Natural killer cell (primary cell): ENCODE results near the gene PTPRK. TPM values are rescaled to one million over a fixed set of nuclear protein-coding genes. Genes with fewer than 3 reads are reported as not detected.

Source experiments
- ATAC-seq, 3 donors: fragments of 150-1000 bp in 2 of 3; fragments of 200-7000 bp in 1 of 3; cut with Tn5 transposase; 1 replicate in 1 of 3; 2 replicates in 2 of 3; pipeline ENCODE4 v1.10.0; 2021; ENCODE audit warnings: mild to moderate bottlenecking in 2 of 3, moderate library complexity in 2 of 3
- DNase-seq, 2 donors: peaks; one replicate each; pipeline versions ENCODE4 v3.0.0 to v3.0.0-alpha.2; 2013 to 2021; ENCODE audit warnings: mixed read lengths in 1 of 2
- H3K27ac ChIP-seq: one replicate; pipeline ENCODE4 v1.5.1; 2013; ENCODE audit warnings: mild to moderate bottlenecking, low read length
- H3K27me3 ChIP-seq: one replicate; pipeline ENCODE4 v1.6.1; 2013; ENCODE audit warnings: low read length; ENCODE audit not compliant: control insufficient read depth, insufficient read depth
- H3K36me3 ChIP-seq: one replicate; pipeline ENCODE4 v1.6.1; 2013; ENCODE audit warnings: low read length; ENCODE audit not compliant: control insufficient read depth, insufficient read depth
- H3K4me1 ChIP-seq: one replicate; pipeline ENCODE4 v1.6.1; 2013; ENCODE audit warnings: low read length; ENCODE audit not compliant: control insufficient read depth, insufficient read depth
- H3K4me3 ChIP-seq: one replicate; pipeline ENCODE4 v1.5.1; 2013; ENCODE audit warnings: low read length
- H3K9me3 ChIP-seq: one replicate; pipeline ENCODE4 v1.6.1; 2013; ENCODE audit warnings: low read length; ENCODE audit not compliant: control insufficient read depth, insufficient read depth
- H3K27ac Mint-ChIP-seq, 2 donors: one replicate each; pipeline ENCODE4 v1.8.0; 2022; ENCODE audit warnings: mild to moderate bottlenecking in 2 of 2, mixed read lengths in 2 of 2, moderate library complexity in 1 of 2
- H3K27me3 Mint-ChIP-seq, 2 donors: one replicate each; pipeline ENCODE4 v1.8.0; 2022; ENCODE audit warnings: low read depth in 2 of 2, mixed read lengths in 2 of 2
- H3K36me3 Mint-ChIP-seq: one replicate; pipeline ENCODE4 v1.8.0; 2022; ENCODE audit warnings: mixed read lengths
- H3K4me1 Mint-ChIP-seq, 2 donors: one replicate each; pipeline ENCODE4 v1.8.0; 2022; ENCODE audit warnings: mixed read lengths in 2 of 2
- H3K4me3 Mint-ChIP-seq: one replicate; pipeline ENCODE4 v1.8.0; 2022; ENCODE audit warnings: mild to moderate bottlenecking, moderate library complexity, mixed read lengths
- H3K9me3 Mint-ChIP-seq, 2 donors: one replicate each; pipeline ENCODE4 v1.8.0; 2022; ENCODE audit warnings: mixed read lengths in 2 of 2
- CTCF ChIP-seq: fragments of 200-600 bp; IDR thresholded peaks from one replicate; pipeline ENCODE4 v1.8.0; 2022; ENCODE audit warnings: antibody characterized with exemption
- WGBS: methylation state at CpG from one replicate; pipeline ENCODE4 v1.1.7; 2013; ENCODE audit warnings: missing lambda C conversion rate; ENCODE audit not compliant: insufficient coverage; 5-methylcytosine and 5-hydroxymethylcytosine counted together
- intact Hi-C: fragments of 100-400 bp; cut with micrococcal nuclease; formaldehyde crosslinking; loops from one replicate; pipeline ENCODE4 v1.14.2; 2022
- total RNA-seq, 4 donors: library from RNA; stranded (reverse); fragments of 120-200 nt in 1 of 4; gene quantifications; one replicate each; pipeline versions ENCODE4 v1.2.3 to v1.2.4, GENCODE V29; 2013 to 2022

The PTPRK gene
- total RNA-seq, 3 donors from 2014 or later (not counting 1 experiment from before 2014, with no cell fraction given), result 0.14 to 1.2 (median 0.95) TPM

DNA sequence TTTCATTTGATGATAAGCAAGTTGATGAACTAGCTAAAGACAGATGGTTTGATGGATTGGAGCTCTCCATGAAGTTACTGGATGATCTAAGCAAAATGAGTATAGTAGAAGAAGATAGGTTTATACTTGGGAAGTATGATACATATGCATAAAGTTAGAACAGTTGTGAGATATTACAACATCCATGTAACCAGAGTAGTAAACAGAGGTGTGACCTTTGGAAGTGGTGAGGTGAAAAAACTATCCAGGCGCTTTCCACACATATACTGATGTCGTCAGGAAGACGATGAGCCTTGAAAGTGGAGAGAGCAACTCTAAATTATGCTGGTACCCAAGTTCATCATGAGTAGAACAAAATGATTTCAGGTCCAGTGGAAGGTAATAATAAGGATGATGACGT is 271.0 kb downstream of the PTPRK start:
- H3K27ac Mint-ChIP-seq, result no peak overlapping the region
- no peaks in the 10 kb centered on the region for H3K27me3 ChIP-seq
- WGBS, result 99% methylated on average over 4 of the region's 4 CpGs
- no peaks in the 10 kb centered on the region for H3K36me3 ChIP-seq
- peaks cover 6% of the 10 kb centered on the region in 2 donors for H3K4me1 Mint-ChIP-seq
- no peaks in the 10 kb centered on the region for H3K4me1 ChIP-seq
- DNase-seq (no peak), ATAC-seq (no peak)
- no peaks in the 10 kb centered on the region for H3K36me3 Mint-ChIP-seq
- no peak overlapping the region for H3K4me3 Mint-ChIP-seq
- no peaks in the 10 kb centered on the region for H3K27me3 Mint-ChIP-seq
- no peak overlapping the region for H3K27ac ChIP-seq
- no peak overlapping the region for H3K4me3 ChIP-seq
- no peak for TF ChIP-seq CTCF
- intact Hi-C loops, result no loop called here
- H3K9me3 ChIP-seq, result no peaks in the 10 kb centered on the region
- no peaks in the 10 kb centered on the region for H3K9me3 Mint-ChIP-seq

DNA sequence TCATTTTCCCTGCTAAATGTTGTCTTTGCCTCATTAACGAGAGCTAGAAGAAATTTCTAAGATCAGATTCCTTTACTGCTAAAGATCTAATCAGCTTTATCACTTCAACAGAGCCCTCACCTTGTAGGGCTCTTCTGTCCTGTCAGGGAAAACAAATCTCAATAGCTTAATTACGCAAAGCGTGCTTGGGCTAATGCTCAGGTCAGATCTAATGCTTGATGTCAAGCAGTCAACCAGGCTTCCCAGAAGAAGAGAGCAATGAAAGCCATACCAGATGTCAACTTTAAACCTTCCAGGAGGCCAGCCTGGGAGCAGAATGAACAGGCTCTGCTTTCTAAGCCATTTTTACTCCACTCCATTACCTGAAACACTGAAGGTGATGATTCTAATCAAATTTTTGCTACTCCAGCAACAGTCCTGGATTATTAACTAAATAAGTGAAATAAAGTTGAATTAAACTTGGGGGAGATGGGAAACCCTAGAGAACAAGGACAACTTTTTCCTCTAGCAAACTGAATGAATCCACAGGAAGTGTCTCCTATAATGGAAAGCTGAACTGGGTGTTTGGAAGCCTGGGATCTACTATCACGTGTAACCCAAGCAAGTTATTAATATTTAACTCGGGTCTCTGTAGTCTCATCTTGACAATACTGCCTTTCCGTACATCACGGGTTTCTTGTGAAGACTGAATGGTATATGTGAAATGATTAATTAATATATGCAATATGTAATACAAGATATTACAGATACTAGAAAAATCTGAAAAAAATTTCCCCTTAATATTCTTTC is 273.7 kb downstream of the PTPRK start:
- DNase-seq, result no peak
- no peaks in the 10 kb centered on the region for H3K9me3 Mint-ChIP-seq
- no peaks in the 10 kb centered on the region for H3K4me1 Mint-ChIP-seq

GRCh38 chr6:128244751-128245405 is 275.5 kb downstream of the PTPRK start:
- intact Hi-C loops, result no loop called here
- no peaks in the 10 kb centered on the region for H3K4me1 Mint-ChIP-seq
- Histone ChIP-seq H3K4me3 (no peak overlapping the region), H3K27ac (no peak overlapping the region), H3K36me3 (no peaks in the 10 kb centered on the region), H3K4me1 (no peaks in the 10 kb centered on the region), H3K9me3 (no peaks in the 10 kb centered on the region), H3K27me3 (no peaks in the 10 kb centered on the region)
- H3K27me3 Mint-ChIP-seq, result no peaks in the 10 kb centered on the region
- 100% methylated on average over 1 of the region's 2 CpGs for WGBS
- H3K36me3 Mint-ChIP-seq, result no peaks in the 10 kb centered on the region
- ATAC-seq (no peak), DNase-seq (no peak)
- H3K9me3 Mint-ChIP-seq, result no peaks in the 10 kb centered on the region
- H3K27ac Mint-ChIP-seq, result no peak overlapping the region
- TF ChIP-seq CTCF, result no peak
- H3K4me3 Mint-ChIP-seq, result no peak overlapping the region

More for the DNA sequence above, 273.7 kb downstream of the PTPRK start:
- Histone ChIP-seq H3K27me3 (no peaks in the 10 kb centered on the region), H3K27ac (no peak overlapping the region), H3K9me3 (no peaks in the 10 kb centered on the region), H3K36me3 (no peaks in the 10 kb centered on the region), H3K4me3 (no peak overlapping the region), H3K4me1 (no peaks in the 10 kb centered on the region)
- Mint-ChIP-seq H3K4me3 (no peak overlapping the region), H3K27ac (no peak overlapping the region), H3K36me3 (no peaks in the 10 kb centered on the region), H3K27me3 (no peaks in the 10 kb centered on the region)
- WGBS, result 96% methylated on average over 5 of the region's 7 CpGs
- intact Hi-C loops, result no loop called here
- TF ChIP-seq CTCF, result no peak
- no peak for ATAC-seq
